A673 (cell line): ENCODE data around the gene NUCB1.

Experiments used
- EZH2 ChIP-seq: fragments of 200-600 bp; sonication (generic); IDR thresholded peaks from 2 replicates; pipeline ENCODE4 v1.6.1; 2017; ENCODE audit warnings: borderline replicate concordance, low read depth, mild to moderate bottlenecking, mixed read lengths, antibody characterized with exemption, low read length; ENCODE audit not compliant: poor library complexity, severe bottlenecking
- TF ChIP-seq, protein P1 (sequence below): fragments of 300-800, 200-600 bp; sonication (generic); conservative IDR thresholded peaks from 2 replicates; pipeline ENCODE4 v1.5.1; 2017; ENCODE audit warnings: low read depth, mild to moderate bottlenecking, antibody characterized with exemption, low read length, moderate library complexity, mixed read lengths

DNA sequence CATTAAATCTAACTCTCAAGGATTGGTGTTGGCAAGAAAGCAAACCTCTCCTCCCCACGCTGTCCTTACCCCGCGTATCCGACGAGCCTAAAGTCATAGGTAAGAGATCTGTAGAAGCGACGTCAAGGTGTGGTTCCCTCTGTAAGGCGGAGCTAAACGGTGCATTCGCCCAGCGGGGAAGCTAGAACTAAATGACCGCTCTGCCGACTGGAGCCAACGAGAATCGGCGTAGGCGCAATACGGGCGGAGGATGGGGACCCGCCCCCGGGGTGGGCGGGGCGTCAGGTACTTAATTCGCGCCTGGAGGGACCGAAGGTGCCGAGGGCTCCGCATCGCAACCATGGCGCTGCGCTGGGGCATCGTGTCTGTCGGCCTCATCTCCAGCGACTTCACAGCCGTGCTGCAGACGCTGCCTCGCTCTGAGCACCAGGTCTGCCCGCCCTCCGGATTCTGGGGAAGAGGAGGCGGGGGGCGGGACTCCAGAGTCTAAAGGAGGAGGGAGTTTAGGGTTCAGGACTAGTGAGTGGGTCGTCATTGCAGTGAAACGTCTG is 33.3 kb downstream of the NUCB1 start, which contains the start of gene DHDH:
- TF ChIP-seq, protein P1, sequence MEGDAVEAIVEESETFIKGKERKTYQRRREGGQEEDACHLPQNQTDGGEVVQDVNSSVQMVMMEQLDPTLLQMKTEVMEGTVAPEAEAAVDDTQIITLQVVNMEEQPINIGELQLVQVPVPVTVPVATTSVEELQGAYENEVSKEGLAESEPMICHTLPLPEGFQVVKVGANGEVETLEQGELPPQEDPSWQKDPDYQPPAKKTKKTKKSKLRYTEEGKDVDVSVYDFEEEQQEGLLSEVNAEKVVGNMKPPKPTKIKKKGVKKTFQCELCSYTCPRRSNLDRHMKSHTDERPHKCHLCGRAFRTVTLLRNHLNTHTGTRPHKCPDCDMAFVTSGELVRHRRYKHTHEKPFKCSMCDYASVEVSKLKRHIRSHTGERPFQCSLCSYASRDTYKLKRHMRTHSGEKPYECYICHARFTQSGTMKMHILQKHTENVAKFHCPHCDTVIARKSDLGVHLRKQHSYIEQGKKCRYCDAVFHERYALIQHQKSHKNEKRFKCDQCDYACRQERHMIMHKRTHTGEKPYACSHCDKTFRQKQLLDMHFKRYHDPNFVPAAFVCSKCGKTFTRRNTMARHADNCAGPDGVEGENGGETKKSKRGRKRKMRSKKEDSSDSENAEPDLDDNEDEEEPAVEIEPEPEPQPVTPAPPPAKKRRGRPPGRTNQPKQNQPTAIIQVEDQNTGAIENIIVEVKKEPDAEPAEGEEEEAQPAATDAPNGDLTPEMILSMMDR, result no peak
- TF ChIP-seq EZH2, result no peak
